ENCODE measurements around the gene GRK6. TPM values are rescaled to one million over a fixed set of nuclear protein-coding genes. Genes with fewer than 3 reads are reported as not detected.

Gene GRK6
- total RNA-seq, 1 donor from 2014 or later = 28.7 TPM

GRCh38 chr5:177469750-177470525, 43.5 kb downstream of the GRK6 start:
- peaks cover 0 to 21% of the 10 kb centered on the region in 2 donors for H3K36me3 ChIP-seq
- TF ChIP-seq POLR2AphosphoS5 (IDR thresholded peaks at IDR 0.05; ENCODE audit: insufficient read depth in 1 of 2, low read depth in 1 of 2) (no peak), POLR2A (IDR thresholded peaks at IDR 0.05) (no peak), CTCF (IDR thresholded peaks at IDR 0.05) (no peak)
- H3K4me3 ChIP-seq = no peak overlapping the region
- intact Hi-C loops (cut with DNase I) = no loop called here
- no peak for DNase-seq (ENCODE audit: extremely low spot score in 2 of 2)
- peak overlapping the region; percentile 66 for H3K27ac ChIP-seq
- H3K27me3 ChIP-seq = no peaks in the 10 kb centered on the region
- H3K9me3 ChIP-seq = no peaks in the 10 kb centered on the region
- H3K4me1 ChIP-seq = peaks cover 49% of the 10 kb centered on the region

- TF ChIP-seq CTCF (IDR thresholded peaks at IDR 0.05) (no peak), POLR2A (IDR thresholded peaks at IDR 0.05) (no peak), POLR2AphosphoS5 (IDR thresholded peaks at IDR 0.05; ENCODE audit: insufficient read depth in 1 of 2, low read depth in 1 of 2) (no peak)
- intact Hi-C loops (cut with DNase I) = no loop called here
- peaks cover 0 to 12% of the 10 kb centered on the region in 2 donors for H3K36me3 ChIP-seq
- DNase-seq (ENCODE audit: extremely low spot score in 2 of 2) = no peak
- peaks cover 57% of the 10 kb centered on the region for H3K4me1 ChIP-seq
- no peaks in the 10 kb centered on the region for H3K27me3 ChIP-seq
- H3K27ac ChIP-seq = peak overlapping the region; percentile 83
- H3K4me3 ChIP-seq = peak overlapping the region in 1 of 2 donors; percentile 67
- no peaks in the 10 kb centered on the region for H3K9me3 ChIP-seq
Observed at GRCh38 chr5:177470759-177471536, 44.5 kb downstream of the GRK6 start.

GRCh38 chr5:177471610-177472356, 45.3 kb downstream of the GRK6 start:
- Histone ChIP-seq H3K4me3 (peak overlapping the region; percentile 67 to 74), H3K27ac (peak overlapping the region; percentile 83), H3K27me3 (no peaks in the 10 kb centered on the region), H3K4me1 (peaks cover 59% of the 10 kb centered on the region), H3K9me3 (no peaks in the 10 kb centered on the region), H3K36me3 (peaks cover 0 to 5% of the 10 kb centered on the region in 2 donors)
- intact Hi-C loops (cut with DNase I) = no loop called here
- TF ChIP-seq POLR2A (IDR thresholded peaks at IDR 0.05) (no peak), CTCF (IDR thresholded peaks at IDR 0.05) (no peak), POLR2AphosphoS5 (IDR thresholded peaks at IDR 0.05; ENCODE audit: insufficient read depth in 1 of 2, low read depth in 1 of 2) (no peak)
- no peak for DNase-seq (ENCODE audit: extremely low spot score in 2 of 2)

GRCh38 chr5:177472460-177473442, 46.3 kb downstream of the GRK6 start:
- intact Hi-C loops (cut with DNase I) = no loop called here
- H3K36me3 ChIP-seq = no peaks in the 10 kb centered on the region
- peaks cover 69% of the 10 kb centered on the region for H3K4me1 ChIP-seq
- H3K27me3 ChIP-seq = no peaks in the 10 kb centered on the region
- no peaks in the 10 kb centered on the region for H3K9me3 ChIP-seq
- H3K27ac ChIP-seq = peak overlapping the region; percentile 83
- no peak for TF ChIP-seq POLR2A (IDR thresholded peaks at IDR 0.05)
- TF ChIP-seq CTCF (IDR thresholded peaks at IDR 0.05) = no peak
- no peak for TF ChIP-seq POLR2AphosphoS5 (IDR thresholded peaks at IDR 0.05; ENCODE audit: insufficient read depth in 1 of 2, low read depth in 1 of 2)
- no peak for DNase-seq (ENCODE audit: extremely low spot score in 2 of 2)
- peak overlapping the region; percentile 67 to 74 for H3K4me3 ChIP-seq

All from vagina (tissue), 2 donors.